ENCODE measurements around the gene TMEM179B. TPM values are rescaled to one million over a fixed set of nuclear protein-coding genes. Genes with fewer than 3 reads are reported as not detected.
A peak's percentile ranks its signal among the peaks of the same experiment; 100 is the strongest.

Gene TMEM179B
- total and polyA plus RNA-seq, 2 of the 4 experiments (the other 2 are of a cell fraction) = 29.4 to 67.1 TPM

DNA sequence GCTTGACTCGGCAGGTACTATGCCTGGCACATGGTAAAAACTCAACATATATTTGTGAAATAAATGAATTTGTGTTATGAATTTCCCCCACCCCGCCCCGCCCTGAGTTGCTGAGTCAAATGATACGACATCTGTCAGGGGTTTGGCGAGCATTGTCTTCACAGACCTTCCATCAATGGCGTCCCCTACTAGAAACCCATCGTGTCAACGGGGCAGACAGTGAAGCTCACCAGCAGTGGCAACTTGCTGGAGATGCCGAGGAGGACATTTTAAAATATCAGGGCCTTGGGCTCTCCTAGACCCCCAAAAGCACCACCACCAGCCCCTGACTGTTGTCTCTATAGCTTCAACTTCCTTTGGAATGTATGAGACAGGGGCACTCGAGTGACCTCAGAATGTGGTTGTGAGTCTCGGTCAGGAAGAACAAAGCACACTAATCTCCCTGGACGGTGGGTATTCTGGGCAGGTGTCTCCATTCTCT, 18.8 kb downstream of the TMEM179B start:
- Histone ChIP-seq H3K9me3 (ENCODE audit: control insufficient read depth, insufficient read depth, low read length) (no peaks in the 10 kb centered on the region), H3K14ac (replicated peaks; ENCODE audit: low read depth, low read length) (peak overlapping the region; percentile 97), H3K79me1 (ENCODE audit: low read depth in 1 of 2, low read length in 2 of 2) (peaks cover 21 to 55% of the 10 kb centered on the region in 2 experiments), H2AFZ (replicated peaks; ENCODE audit: low read length, poor library complexity) (peak overlapping the region; percentile 99), H3K9me1 (ENCODE audit: insufficient read depth, low read length) (peaks cover 26% of the 10 kb centered on the region), H2BK5ac (ENCODE audit: low read depth, low read length, poor library complexity, severe bottlenecking) (peak overlapping the region; percentile 86), H4K5ac (ENCODE audit: low read depth, low read length) (peak overlapping the region; percentile 58), H3K56ac (ENCODE audit: extremely low read depth, insufficient read depth, low read length) (peak overlapping the region; percentile 48; the same call in 1 of the 2 replicates), H3K4me2 (ENCODE audit: low read depth, low read length) (peak overlapping the region; percentile 91), H2BK20ac (ENCODE audit: low read depth, low read length) (0 out of 2 replicates have a peak overlapping the region, but pooled peaks have one; percentile 8), H3K36me3 (ENCODE audit: control insufficient read depth, insufficient read depth, low read length) (peaks cover 23% of the 10 kb centered on the region), H4K20me1 (ENCODE audit: insufficient read depth, low read length) (peaks cover 18% of the 10 kb centered on the region), H2AK5ac (ENCODE audit: low read depth, low read length) (peak overlapping the region; percentile 91), H3K4me1 (ENCODE audit: control insufficient read depth, insufficient read depth, low read length) (peaks cover 26% of the 10 kb centered on the region), H3K4ac (ENCODE audit: low read depth, low read length) (peak overlapping the region; percentile 91), H2BK120ac (ENCODE audit: low read depth, low read length) (peak overlapping the region; percentile 78), H3K9ac (ENCODE audit: low read depth, low read length) (peak overlapping the region; percentile 75; the same call in 1 of the 2 replicates), H2BK15ac (ENCODE audit: low read depth, low read length) (peak overlapping the region; percentile 64; the same call in 1 of the 3 replicates), H2AK9ac (replicated peaks; ENCODE audit: low read depth, low read length, poor library complexity) (peak overlapping the region; percentile 99), H3K27ac (ENCODE audit: insufficient read depth, low read length) (peak overlapping the region; percentile 71), H3K4me3 (ENCODE audit: insufficient read depth, low read depth, low read length) (peak overlapping the region; percentile 82; the same call in 1 of the 2 replicates), H4K8ac (ENCODE audit: low read depth in 2 of 2, low read length in 2 of 2) (peak overlapping the region; percentile 59 to 91; a peak in 3 of 4 replicates), H3K27me3 (ENCODE audit: control insufficient read depth, insufficient read depth, low read length) (no peaks in the 10 kb centered on the region), H4K91ac (ENCODE audit: insufficient read depth, low read depth, low read length) (peak overlapping the region; percentile 71), H3K18ac (ENCODE audit: low read depth, low read length) (no peak overlapping the region; the same call in 1 of the 2 replicates), H3K23ac (ENCODE audit: low read depth, low read length) (peak overlapping the region; percentile 93)
- no peak for DNase-seq
- ChIA-PET POLR2A (ENCODE audit: unreplicated experiment) (interaction anchor here (0.5 to 2.0 kb wide), 5 partner anchors 10 to 35 kb away, joined by 3 to 10 read pairs (median 3); partner anchors contain the start of gene STX5), CTCF (interaction anchor here (0.6 to 1.5 kb wide), 3 partner anchors 11 to 90 kb away, joined by 3 to 4 read pairs (median 3); partner anchors contain the start of gene TMEM179B)
- no peak for ATAC-seq (ENCODE audit: low read depth)
- dilution Hi-C loops (cut with HindIII; ENCODE audit: low sequenced_read_pairs, unreplicated experiment) (no loop called here), in situ Hi-C loops (cut with MboI; ENCODE audit: low sequenced_read_pairs) (no loop called here), intact Hi-C loops (cut with micrococcal nuclease) (loop anchor here (2.0 kb wide), 1 partner anchor 15 kb away; no protein-coding TSS in a partner anchor)
- no TSS peak for BruUV-seq (replicated peaks)
- TF ChIP-seq FOS (IDR thresholded peaks at IDR 0.05; ENCODE audit: low read depth, low read length) (no peak), CHD1 (IDR thresholded peaks at IDR 0.05; ENCODE audit: low read depth, low read length) (no peak), RAD21 (IDR thresholded peaks at IDR 0.05; ENCODE audit: low read length) (no peak), RFX5 (IDR thresholded peaks at IDR 0.05; ENCODE audit: low read depth, low read length) (no peak)
- TF ChIP-seq, protein P1, sequence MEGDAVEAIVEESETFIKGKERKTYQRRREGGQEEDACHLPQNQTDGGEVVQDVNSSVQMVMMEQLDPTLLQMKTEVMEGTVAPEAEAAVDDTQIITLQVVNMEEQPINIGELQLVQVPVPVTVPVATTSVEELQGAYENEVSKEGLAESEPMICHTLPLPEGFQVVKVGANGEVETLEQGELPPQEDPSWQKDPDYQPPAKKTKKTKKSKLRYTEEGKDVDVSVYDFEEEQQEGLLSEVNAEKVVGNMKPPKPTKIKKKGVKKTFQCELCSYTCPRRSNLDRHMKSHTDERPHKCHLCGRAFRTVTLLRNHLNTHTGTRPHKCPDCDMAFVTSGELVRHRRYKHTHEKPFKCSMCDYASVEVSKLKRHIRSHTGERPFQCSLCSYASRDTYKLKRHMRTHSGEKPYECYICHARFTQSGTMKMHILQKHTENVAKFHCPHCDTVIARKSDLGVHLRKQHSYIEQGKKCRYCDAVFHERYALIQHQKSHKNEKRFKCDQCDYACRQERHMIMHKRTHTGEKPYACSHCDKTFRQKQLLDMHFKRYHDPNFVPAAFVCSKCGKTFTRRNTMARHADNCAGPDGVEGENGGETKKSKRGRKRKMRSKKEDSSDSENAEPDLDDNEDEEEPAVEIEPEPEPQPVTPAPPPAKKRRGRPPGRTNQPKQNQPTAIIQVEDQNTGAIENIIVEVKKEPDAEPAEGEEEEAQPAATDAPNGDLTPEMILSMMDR (conservative IDR thresholded peaks at IDR 0.05; ENCODE audit: low read depth, low read length) = no peak
- 20% methylated on average over 5 of the region's 12 CpGs; no CpG with 5 or more reads in 1 of the 2 experiments for WGBS, 2 experiments (ENCODE audit: extremely low coverage in 2 of 2, insufficient read length in 1 of 2)

Data from IMR-90 (cell line).